ENCODE measurements around the gene GNG8.

- TF ChIP-seq CTCF (IDR thresholded peaks at IDR 0.05) (no peak), EP300 (IDR thresholded peaks at IDR 0.05) (no peak)
Measured at GRCh38 chr19:46670813-46671212, 34.8 kb upstream of the GNG8 start.
